Hematopoietic multipotent progenitor cell treated with erythropoietin and hydrocortisone succinate and interleukin-3 and kit ligand, for 4 days (in vitro differentiated cells): ENCODE measurements around the gene SKI.
A peak's percentile ranks its signal among the peaks of the same experiment; 100 is the strongest.

ENCODE experiments used
- DNase-seq: peaks from one replicate; pipeline ENCODE4 v3.0.0-alpha.2; 2015

The SKI gene

GRCh38 chr1:2345297-2346075, 117.4 kb downstream of the SKI start:
- peak; percentile 91 for DNase-seq

GRCh38 chr1:2346691-2347408, 118.7 kb downstream of the SKI start:
- DNase-seq: no peak

- no peak for DNase-seq
Measured at GRCh38 chr1:2347409-2347785, 119.3 kb downstream of the SKI start.

GRCh38 chr1:2347896-2348295, 119.8 kb downstream of the SKI start:
- DNase-seq: no peak

GRCh38 chr1:2348346-2349325, 120.5 kb downstream of the SKI start:
- DNase-seq: no peak

GRCh38 chr1:2349806-2350205, 121.7 kb downstream of the SKI start:
- DNase-seq: no peak

GRCh38 chr1:2350501-2350900, 122.4 kb downstream of the SKI start:
- no peak for DNase-seq

- no peak for DNase-seq
Measured at GRCh38 chr1:2350911-2351655, 123.0 kb downstream of the SKI start.

GRCh38 chr1:2351723-2352122, 123.6 kb downstream of the SKI start:
- DNase-seq: no peak

GRCh38 chr1:2352341-2352896, 124.3 kb downstream of the SKI start:
- DNase-seq: no peak

GRCh38 chr1:2352897-2353550, 124.9 kb downstream of the SKI start:
- no peak for DNase-seq

GRCh38 chr1:2353551-2354438, 125.7 kb downstream of the SKI start:
- no peak for DNase-seq

GRCh38 chr1:2354511-2355372, 126.6 kb downstream of the SKI start:
- no peak for DNase-seq

GRCh38 chr1:2355373-2356261, 127.5 kb downstream of the SKI start:
- DNase-seq: no peak

GRCh38 chr1:2356401-2356800, 128.3 kb downstream of the SKI start:
- DNase-seq: no peak

- no peak for DNase-seq
Measured at GRCh38 chr1:2356911-2357845, 129.1 kb downstream of the SKI start.

GRCh38 chr1:2358072-2358471, 130.0 kb downstream of the SKI start:
- no peak for DNase-seq
